ENCODE data around the gene OPN3.

GRCh38 chr1:241652012-241652411 lies 11.8 kb upstream of the OPN3 start, which contains the start of gene WDR64:
- TF ChIP-seq GATA2 (IDR thresholded peaks at IDR 0.05; ENCODE audit: low read depth, low read length) (no peak), GATA3 (IDR thresholded peaks at IDR 0.05; ENCODE audit: low read depth, low read length) (no peak)

All from SH-SY5Y (cell line).